Cardiac muscle cell (in vitro differentiated cells and primary cell): Measurements from ENCODE around the gene PDP2. TPM values are rescaled to one million over a fixed set of nuclear protein-coding genes. Genes with fewer than 3 reads are reported as not detected.

ENCODE experiments used
- DNase-seq, 2 donors: peaks; one replicate each; pipeline versions ENCODE4 v3.0.0 to v3.0.0-alpha.2; 2010 to 2017; ENCODE audit warnings: low read depth in 1 of 2, low spot score in 1 of 2
- H3K27ac ChIP-seq: fragments of 200-600 bp; sonication (generic); 2 replicates; pipeline ENCODE4 v1.5.1; 2016
- H3K27me3 ChIP-seq: fragments of 200-600 bp; sonication (generic); 2 replicates; pipeline ENCODE4 v1.6.0; 2016; ENCODE audit warnings: control low read depth
- H3K36me3 ChIP-seq: fragments of 200-600 bp; sonication (generic); 2 replicates; pipeline ENCODE4 v1.5.1; 2016; ENCODE audit warnings: control low read depth
- H3K4me1 ChIP-seq: fragments of 200-600 bp; sonication (generic); 2 replicates; pipeline ENCODE4 v1.8.1; 2017; ENCODE audit warnings: low read depth, mild to moderate bottlenecking, mixed run types
- H3K4me3 ChIP-seq: fragments of 200-600 bp; sonication (generic); 2 replicates; pipeline ENCODE4 v1.5.1; 2016; ENCODE audit warnings: mild to moderate bottlenecking
- H3K9me3 ChIP-seq: fragments of 200-600 bp; sonication (generic); 2 replicates; pipeline ENCODE4 v1.5.1; 2017; ENCODE audit warnings: low read depth, mild to moderate bottlenecking, control low read depth
- CTCF ChIP-seq: IDR thresholded peaks from 2 replicates; pipeline ENCODE4 v1.5.1; 2012; ENCODE audit warnings: low read depth, mild to moderate bottlenecking, low read length
- polyA plus RNA-seq: library from polyadenylated mRNA; unstranded; fragments of >200 nt; fragmentation: Nextera tagmentation; extraction: Ambion mirVana; gene quantifications from 2 replicates; pipeline ENCODE4 v1.2.1, GENCODE V29; 2016
- total RNA-seq: library from RNA; depleted of rRNA; stranded (reverse); fragments of >200 nt; gene quantifications from 2 replicates; pipeline ENCODE4 v1.2.3, GENCODE V29; 2016

The PDP2 gene
- total and polyA plus RNA-seq, 2 experiments from 2014 or later: 4.1 to 19.4 TPM

GRCh38 chr16:66902648-66903543 is 22.6 kb downstream of the PDP2 start:
- peak in 1 of 2 donors; percentile 93 for DNase-seq
- peak overlapping the region; percentile 100 for H3K27ac ChIP-seq
- TF ChIP-seq CTCF: no peak
- H3K4me3 ChIP-seq: no peak overlapping the region
- H3K27me3 ChIP-seq: no peaks in the 10 kb centered on the region
- peaks cover 84% of the 10 kb centered on the region for H3K4me1 ChIP-seq
- no peaks in the 10 kb centered on the region for H3K36me3 ChIP-seq
- H3K9me3 ChIP-seq: no peaks in the 10 kb centered on the region

- H3K4me1 ChIP-seq: peaks cover 79% of the 10 kb centered on the region
- no peaks in the 10 kb centered on the region for H3K9me3 ChIP-seq
- TF ChIP-seq CTCF: no peak
- peak overlapping the region; percentile 100 for H3K27ac ChIP-seq
- H3K4me3 ChIP-seq: peak overlapping the region; percentile 10
- H3K36me3 ChIP-seq: no peaks in the 10 kb centered on the region
- H3K27me3 ChIP-seq: no peaks in the 10 kb centered on the region
- peak in 1 of 2 donors; percentile 58 for DNase-seq
Measured at GRCh38 chr16:66903544-66904427, 23.5 kb downstream of the PDP2 start.

- H3K36me3 ChIP-seq: no peaks in the 10 kb centered on the region
- no peaks in the 10 kb centered on the region for H3K27me3 ChIP-seq
- no peak for TF ChIP-seq CTCF
- no peak for DNase-seq
- H3K4me3 ChIP-seq: peak overlapping the region; percentile 10
- peak overlapping the region; percentile 100 for H3K27ac ChIP-seq
- H3K4me1 ChIP-seq: peaks cover 73% of the 10 kb centered on the region
- no peaks in the 10 kb centered on the region for H3K9me3 ChIP-seq
Measured at GRCh38 chr16:66904428-66904845, 24.1 kb downstream of the PDP2 start.

- H3K4me3 ChIP-seq: peak overlapping the region; percentile 10
- peaks cover 67% of the 10 kb centered on the region for H3K4me1 ChIP-seq
- no peak for TF ChIP-seq CTCF
- peak in 1 of 2 donors; percentile 94 for DNase-seq
- no peaks in the 10 kb centered on the region for H3K9me3 ChIP-seq
- peak overlapping the region; percentile 100 for H3K27ac ChIP-seq
- H3K36me3 ChIP-seq: no peaks in the 10 kb centered on the region
- no peaks in the 10 kb centered on the region for H3K27me3 ChIP-seq
Measured at GRCh38 chr16:66904846-66905632, 24.7 kb downstream of the PDP2 start.
